K562 (cell line): Measurements from ENCODE around the gene GHR. TPM values are rescaled to one million over a fixed set of nuclear protein-coding genes. Genes with fewer than 3 reads are reported as not detected.

Experiments
- ARID1B ChIP-seq: fragments of 450-650 bp; IDR thresholded peaks from 2 replicates; pipeline ENCODE4 v1.6.1; 2016; ENCODE audit warnings: antibody characterized with exemption, mild to moderate bottlenecking, inconsistent platforms
- CBFA2T3 ChIP-seq: fragments of 450-650 bp; IDR thresholded peaks from 2 replicates; pipeline ENCODE4 v1.6.1; 2017
- CHD4 ChIP-seq: fragments of 200-600 bp; sonication (generic); IDR thresholded peaks from 3 replicates; pipeline ENCODE4 v1.6.1; 2012; ENCODE audit warnings: low read depth, mild to moderate bottlenecking, mixed read lengths, low read length, inconsistent platforms; ENCODE audit not compliant: insufficient read depth, insufficient replicate concordance, poor library complexity, severe bottlenecking
- HDAC2 ChIP-seq: fragments of 450-650 bp; IDR thresholded peaks from 2 replicates; pipeline ENCODE4 v1.6.1; 2016; ENCODE audit warnings: mild to moderate bottlenecking
- MEF2A ChIP-seq: IDR thresholded peaks from 2 replicates; pipeline ENCODE4 v1.6.1; 2011; ENCODE audit warnings: low read depth, mild to moderate bottlenecking, low read length, moderate library complexity; ENCODE audit not compliant: control insufficient read depth
- MEIS2 ChIP-seq: fragments of 450-650 bp; IDR thresholded peaks from 2 replicates; pipeline ENCODE4 v1.6.1; 2014; ENCODE audit warnings: mild to moderate bottlenecking; ENCODE audit not compliant: partially characterized antibody
- MYNN ChIP-seq, 2 experiments: sonication (generic); formaldehyde crosslinking in 1 of 2; IDR thresholded peaks; 2 replicates each; pipeline versions ENCODE4 v1.5.0 to v1.6.1; 2016 to 2020; ENCODE audit warnings: antibody characterized with exemption in 1 of 2, missing genetic modification reagents in 1 of 2
- NR2C2 ChIP-seq, 2 experiments: fragments of 200-800 bp in 1 of 2; sonication (Bioruptor generic) in 1 of 2; sonication (generic) in 1 of 2; formaldehyde crosslinking in 1 of 2; IDR thresholded peaks; 2 replicates each; pipeline versions ENCODE4 v1.6.1 to v1.8.0; 2016 to 2022; ENCODE audit warnings: mild to moderate bottlenecking in 1 of 2, missing compliant biosample characterization in 1 of 2, missing genetic modification characterization in 1 of 2, missing genetic modification reagents in 1 of 2
- NUFIP1 ChIP-seq: fragments of 450-650 bp; IDR thresholded peaks from 2 replicates; pipeline ENCODE4 v1.6.1; 2018; ENCODE audit not compliant: partially characterized antibody
- POLR2AphosphoS5 ChIP-seq: IDR thresholded peaks from 2 replicates; pipeline ENCODE4 v1.6.1; 2011; ENCODE audit warnings: mild to moderate bottlenecking, low read depth, low read length, moderate library complexity; ENCODE audit not compliant: control insufficient read depth, insufficient read depth
- SMARCB1 ChIP-seq: IDR thresholded peaks from 2 replicates; pipeline ENCODE4 v1.6.1; 2011; ENCODE audit warnings: improper control_type of control experiment, low read depth; ENCODE audit not compliant: insufficient read length
- TBL1XR1 ChIP-seq, 2 experiments: IDR thresholded peaks; 2 replicates each; pipeline ENCODE4 v1.6.1; 2012; ENCODE audit warnings: improper control_type of control experiment in 2 of 2, low read length in 2 of 2, mild to moderate bottlenecking in 1 of 2
- U2AF2 ChIP-seq: fragments of 200-400 bp; formaldehyde crosslinking; optimal IDR thresholded peaks from 2 replicates; pipeline ENCODE3; 2017; ENCODE audit warnings: low read depth, mild to moderate bottlenecking, low read length
- ZNF239 ChIP-seq: fragments of 250-450 bp; sonication (Bioruptor Pico); IDR thresholded peaks from 2 replicates; pipeline ENCODE4 v1.4.0; 2020; ENCODE audit warnings: mild to moderate bottlenecking
- ZNF24 ChIP-seq: fragments of 450-650 bp; IDR thresholded peaks from 2 replicates; pipeline ENCODE4 v1.6.1; 2016
- ZNF274 ChIP-seq: IDR thresholded peaks from 2 replicates; pipeline ENCODE4 v1.6.1; 2011; ENCODE audit warnings: low read depth, mild to moderate bottlenecking, low read length, moderate library complexity, borderline replicate concordance
- ZNF324 ChIP-seq: fragments of 250-450 bp; sonication (Bioruptor Pico); IDR thresholded peaks from 2 replicates; pipeline ENCODE4 v1.4.0; 2020; ENCODE audit warnings: mild to moderate bottlenecking
- ZNF384 ChIP-seq: IDR thresholded peaks from 2 replicates; pipeline ENCODE4 v1.6.1; 2012; ENCODE audit warnings: low read depth, low read length, improper control_type of control experiment
- polyA plus RNA-seq, 8 experiments: library from polyadenylated mRNA; depleted of rRNA in 4 of 8; stranded (reverse) in 5 of 8; unstranded in 3 of 8; fragments of >200 nt; fragmentation: Nextera tagmentation in 2 of 8; fragmentation: Illumina TruSeq in 1 of 8; extraction: Ambion mirVana in 2 of 8; extraction: Trizol in 1 of 8; gene quantifications; 2 replicates each; pipeline versions ENCODE4 v1.2.1 to v1.2.3, GENCODE V29; 2011 to 2014; ENCODE audit warnings: inconsistent platforms in 1 of 8, missing spikeins in 1 of 8
- total RNA-seq, 7 experiments: library from RNA; depleted of rRNA in 6 of 7; stranded (reverse); fragments of >200 nt in 6 of 7; fragmentation: Illumina TruSeq in 2 of 7; extraction: Trizol in 2 of 7; gene quantifications; 2 replicates each; pipeline versions ENCODE4 v1.2.1 to v1.2.3, GENCODE V29; 2011 to 2021; ENCODE audit warnings: low replicate concordance in 1 of 7
- TF ChIP-seq, protein P1 (sequence below): fragments of 450-650 bp; IDR thresholded peaks from 2 replicates; pipeline ENCODE4 v1.6.1; 2017; ENCODE audit warnings: mild to moderate bottlenecking, moderate library complexity
- TF ChIP-seq, protein P2 (sequence below): fragments of 450-650 bp; formaldehyde crosslinking; IDR thresholded peaks from 2 replicates; pipeline ENCODE4 v1.4.0; 2022; ENCODE audit warnings: missing genetic modification characterization
- TF ChIP-seq, protein P3 (sequence below): fragments of 250-450 bp; sonication (Bioruptor Pico); IDR thresholded peaks from 2 replicates; pipeline ENCODE4 v1.8.0; 2021; ENCODE audit warnings: mild to moderate bottlenecking, moderate library complexity
- TF ChIP-seq, protein P4 (sequence below): fragments of 450-650 bp; IDR thresholded peaks from 2 replicates; pipeline ENCODE4 v1.6.1; 2014; ENCODE audit warnings: low read depth, mild to moderate bottlenecking, moderate library complexity, borderline replicate concordance

Gene GHR
- total and polyA plus RNA-seq, 9 of the 15 experiments (the other 6 are each of a cell fraction or from before 2014, with no cell fraction given), result 0.01 to 0.13 (median 0.07) TPM; not detected in 5

DNA sequence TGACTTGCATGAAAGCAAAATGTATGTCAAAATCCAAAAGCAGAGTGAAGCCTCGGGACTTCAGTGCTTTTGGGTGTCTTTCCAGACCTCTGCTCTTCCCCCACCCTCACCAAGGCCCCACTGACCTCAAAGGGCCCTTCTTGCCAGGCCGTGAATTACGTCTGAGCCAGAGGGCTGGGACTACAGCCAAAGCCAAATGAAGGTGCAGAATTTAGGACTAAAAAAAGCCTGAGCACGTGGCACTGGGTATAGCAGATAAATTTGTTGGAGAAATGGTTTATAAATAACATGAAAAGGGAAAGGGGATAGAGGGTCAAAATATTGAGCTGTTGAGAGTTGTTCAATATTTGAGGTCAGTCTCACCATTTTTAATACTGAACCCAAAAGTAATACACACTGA is 163.4 kb downstream of the GHR start (continued):
- TF ChIP-seq ZNF24 (peak; percentile 34; the same call in 1 of the 2 replicates), ARID1B (peak; percentile 85), HDAC2 (peak; percentile 44; the same call in 1 of the 2 replicates), MYNN (IDR thresholded peaks at IDR 0.05) (0 out of 2 replicates have a peak, but pooled peaks have one; percentile 38), MYNN (CRISPR knock-in tag; IDR thresholded peaks at IDR 0.05) (no peak), U2AF2 (no peak), SMARCB1 (peak; percentile 29), NUFIP1 (peak; percentile 81), CHD4 (no peak), MEF2A (peak; percentile 94), CBFA2T3 (peak; percentile 79), ZNF324 (CRISPR knock-in tag) (no peak), NR2C2 (CRISPR knock-in tag; IDR thresholded peaks at IDR 0.05) (no peak), NR2C2 (tag; IDR thresholded peaks at IDR 0.05) (no peak), ZNF384 (peak; percentile 79), ZNF274 (no peak), MEIS2 (peak; percentile 86), POLR2AphosphoS5 (peak; percentile 53; the same call in 1 of the 2 replicates), ZNF239 (CRISPR knock-in tag) (0 out of 2 replicates have a peak, but pooled peaks have one; percentile 20), TBL1XR1 (IDR thresholded peaks at IDR 0.05; ENCODE audit: low read length in 2 of 2) (peak in 1 of 2 experiments; percentile 92; a peak in 2 of 4 replicates)
- TF ChIP-seq, protein P1, sequence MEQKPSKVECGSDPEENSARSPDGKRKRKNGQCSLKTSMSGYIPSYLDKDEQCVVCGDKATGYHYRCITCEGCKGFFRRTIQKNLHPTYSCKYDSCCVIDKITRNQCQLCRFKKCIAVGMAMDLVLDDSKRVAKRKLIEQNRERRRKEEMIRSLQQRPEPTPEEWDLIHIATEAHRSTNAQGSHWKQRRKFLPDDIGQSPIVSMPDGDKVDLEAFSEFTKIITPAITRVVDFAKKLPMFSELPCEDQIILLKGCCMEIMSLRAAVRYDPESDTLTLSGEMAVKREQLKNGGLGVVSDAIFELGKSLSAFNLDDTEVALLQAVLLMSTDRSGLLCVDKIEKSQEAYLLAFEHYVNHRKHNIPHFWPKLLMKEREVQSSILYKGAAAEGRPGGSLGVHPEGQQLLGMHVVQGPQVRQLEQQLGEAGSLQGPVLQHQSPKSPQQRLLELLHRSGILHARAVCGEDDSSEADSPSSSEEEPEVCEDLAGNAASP, result peak; percentile 92
- TF ChIP-seq, protein P2, sequence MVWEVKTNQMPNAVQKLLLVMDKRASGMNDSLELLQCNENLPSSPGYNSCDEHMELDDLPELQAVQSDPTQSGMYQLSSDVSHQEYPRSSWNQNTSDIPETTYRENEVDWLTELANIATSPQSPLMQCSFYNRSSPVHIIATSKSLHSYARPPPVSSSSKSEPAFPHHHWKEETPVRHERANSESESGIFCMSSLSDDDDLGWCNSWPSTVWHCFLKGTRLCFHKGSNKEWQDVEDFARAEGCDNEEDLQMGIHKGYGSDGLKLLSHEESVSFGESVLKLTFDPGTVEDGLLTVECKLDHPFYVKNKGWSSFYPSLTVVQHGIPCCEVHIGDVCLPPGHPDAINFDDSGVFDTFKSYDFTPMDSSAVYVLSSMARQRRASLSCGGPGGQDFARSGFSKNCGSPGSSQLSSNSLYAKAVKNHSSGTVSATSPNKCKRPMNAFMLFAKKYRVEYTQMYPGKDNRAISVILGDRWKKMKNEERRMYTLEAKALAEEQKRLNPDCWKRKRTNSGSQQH (CRISPR knock-in tag), result 0 out of 2 replicates have a peak, but pooled peaks have one; percentile 38
- TF ChIP-seq, protein P3, sequence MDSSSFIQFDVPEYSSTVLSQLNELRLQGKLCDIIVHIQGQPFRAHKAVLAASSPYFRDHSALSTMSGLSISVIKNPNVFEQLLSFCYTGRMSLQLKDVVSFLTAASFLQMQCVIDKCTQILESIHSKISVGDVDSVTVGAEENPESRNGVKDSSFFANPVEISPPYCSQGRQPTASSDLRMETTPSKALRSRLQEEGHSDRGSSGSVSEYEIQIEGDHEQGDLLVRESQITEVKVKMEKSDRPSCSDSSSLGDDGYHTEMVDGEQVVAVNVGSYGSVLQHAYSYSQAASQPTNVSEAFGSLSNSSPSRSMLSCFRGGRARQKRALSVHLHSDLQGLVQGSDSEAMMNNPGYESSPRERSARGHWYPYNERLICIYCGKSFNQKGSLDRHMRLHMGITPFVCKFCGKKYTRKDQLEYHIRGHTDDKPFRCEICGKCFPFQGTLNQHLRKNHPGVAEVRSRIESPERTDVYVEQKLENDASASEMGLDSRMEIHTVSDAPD (CRISPR knock-in tag), result no peak
- TF ChIP-seq, protein P4, sequence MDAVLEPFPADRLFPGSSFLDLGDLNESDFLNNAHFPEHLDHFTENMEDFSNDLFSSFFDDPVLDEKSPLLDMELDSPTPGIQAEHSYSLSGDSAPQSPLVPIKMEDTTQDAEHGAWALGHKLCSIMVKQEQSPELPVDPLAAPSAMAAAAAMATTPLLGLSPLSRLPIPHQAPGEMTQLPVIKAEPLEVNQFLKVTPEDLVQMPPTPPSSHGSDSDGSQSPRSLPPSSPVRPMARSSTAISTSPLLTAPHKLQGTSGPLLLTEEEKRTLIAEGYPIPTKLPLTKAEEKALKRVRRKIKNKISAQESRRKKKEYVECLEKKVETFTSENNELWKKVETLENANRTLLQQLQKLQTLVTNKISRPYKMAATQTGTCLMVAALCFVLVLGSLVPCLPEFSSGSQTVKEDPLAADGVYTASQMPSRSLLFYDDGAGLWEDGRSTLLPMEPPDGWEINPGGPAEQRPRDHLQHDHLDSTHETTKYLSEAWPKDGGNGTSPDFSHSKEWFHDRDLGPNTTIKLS, result peak; percentile 68; the same call in 1 of the 2 replicates
